ENCODE data around the gene MOB3A.
"Not testable (repeated sequence)": the region's sequence is repeated elsewhere in the genome, so short reads cannot be mapped to it uniquely, and the experiment has no call there.

Gene MOB3A

DNA sequence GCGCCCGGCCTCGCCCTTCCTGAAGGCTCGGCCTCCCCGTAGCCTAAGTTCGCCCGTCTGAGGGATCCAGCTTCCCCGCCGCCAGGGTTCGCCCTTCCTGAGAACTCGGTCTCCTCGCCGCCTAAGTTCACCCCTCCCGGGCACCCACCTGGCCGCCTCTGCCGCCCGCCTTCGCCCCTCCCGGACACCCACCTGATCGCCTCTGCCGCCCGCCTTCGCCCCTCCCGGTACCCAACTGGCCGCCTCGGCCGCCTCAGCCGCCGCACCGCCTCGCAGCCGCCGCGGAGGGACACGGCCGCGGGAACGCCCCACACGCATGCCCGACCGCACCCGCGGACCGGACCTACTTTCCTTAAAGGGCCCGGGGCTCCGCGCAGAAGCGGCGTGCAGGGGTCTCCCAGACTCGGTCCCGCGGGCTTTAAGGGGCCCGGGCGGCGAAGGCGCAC is at the start of gene MOB3A:
Gene MOB3A, minus strand, starts transcription at position 293 of the 446 bp plus-strand sequence. CDS start 17,766 bp downstream, outside the sequence.
- DNase-seq: no peak

GRCh38 chr19:2145831-2146241 is 49.7 kb upstream of the MOB3A start:
- DNase-seq: peak; percentile 31

DNA sequence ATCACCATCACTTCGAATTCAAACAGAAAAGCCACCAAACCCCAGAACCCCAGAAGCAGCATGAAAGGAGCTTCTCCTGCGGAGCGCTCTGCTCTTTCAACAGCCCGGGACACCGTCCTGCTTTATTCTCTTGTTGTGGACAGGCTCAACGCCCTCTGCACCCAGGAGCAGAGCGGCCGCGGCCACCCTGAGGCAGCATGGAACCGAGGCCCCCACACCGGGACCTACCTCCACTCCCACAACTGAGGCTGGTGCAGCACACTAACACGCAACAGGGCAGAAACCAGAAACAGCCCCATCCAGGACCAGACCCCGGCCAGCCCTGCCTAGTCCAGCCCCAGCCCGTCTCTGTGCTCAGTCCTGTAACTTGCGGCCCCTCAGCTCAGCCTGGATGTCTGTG is 48.1 kb upstream of the MOB3A start:
- no peak for DNase-seq

- DNase-seq: no peak
These were observed 46.2 kb upstream of the MOB3A start for GRCh38 chr19:2142173-2142829.

DNA sequence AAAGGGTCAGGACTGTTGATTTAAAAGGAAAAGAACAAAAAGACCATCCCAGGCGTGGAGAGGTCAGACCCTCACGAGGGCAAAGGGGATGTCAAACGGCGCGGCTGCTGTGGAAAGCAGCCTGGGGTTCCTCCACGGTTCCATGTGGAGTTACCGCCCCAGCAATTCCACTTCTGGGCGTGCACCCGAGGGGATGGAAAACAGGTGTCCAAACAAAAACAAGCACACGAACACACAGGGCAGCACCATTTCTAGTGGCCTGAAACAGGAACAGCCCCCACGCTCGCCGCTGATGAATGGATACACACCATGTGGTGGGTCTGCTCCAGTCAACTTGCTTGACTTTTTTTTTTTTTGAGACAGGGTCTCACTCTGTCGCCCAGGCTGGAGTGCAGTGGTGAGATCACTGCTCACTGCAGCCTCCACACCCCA is 44.0 kb upstream of the MOB3A start:
- DNase-seq: no peak

DNA sequence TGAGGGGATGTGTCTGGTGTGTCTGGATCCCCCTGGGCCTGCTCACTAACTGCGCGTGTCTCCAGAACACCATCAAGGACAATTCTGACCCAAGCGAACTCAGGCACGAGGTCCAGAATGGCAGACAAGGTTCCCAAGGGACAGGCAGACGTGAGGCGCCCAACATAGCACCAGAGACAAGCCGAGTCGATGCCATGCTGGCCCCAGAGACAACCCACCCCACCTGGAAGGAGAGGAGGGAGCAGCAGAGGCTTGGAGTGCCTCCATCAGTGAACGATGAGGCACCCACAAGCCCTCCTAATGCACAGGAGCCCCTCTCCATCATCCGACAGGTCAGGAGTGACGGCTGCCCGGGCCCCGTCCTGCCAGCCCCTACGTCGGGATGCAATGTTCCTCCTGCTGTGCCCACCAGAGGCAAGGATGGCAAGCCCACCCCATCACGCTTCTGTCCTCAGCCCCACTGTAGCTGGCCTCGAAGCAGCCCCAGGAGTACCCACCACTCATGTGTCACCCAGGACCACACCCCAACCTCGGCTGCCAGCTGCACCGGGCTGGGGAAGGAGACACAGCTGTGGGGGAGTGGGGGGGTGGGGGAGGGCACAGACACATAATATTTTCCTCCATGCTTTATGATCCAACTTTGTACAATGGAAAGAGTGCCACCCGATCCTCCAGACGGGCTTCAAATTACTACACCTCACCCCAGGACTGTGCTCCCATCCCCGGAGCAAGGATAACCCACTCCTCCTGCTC is 43.4 kb upstream of the MOB3A start:
- DNase-seq: no peak

DNA sequence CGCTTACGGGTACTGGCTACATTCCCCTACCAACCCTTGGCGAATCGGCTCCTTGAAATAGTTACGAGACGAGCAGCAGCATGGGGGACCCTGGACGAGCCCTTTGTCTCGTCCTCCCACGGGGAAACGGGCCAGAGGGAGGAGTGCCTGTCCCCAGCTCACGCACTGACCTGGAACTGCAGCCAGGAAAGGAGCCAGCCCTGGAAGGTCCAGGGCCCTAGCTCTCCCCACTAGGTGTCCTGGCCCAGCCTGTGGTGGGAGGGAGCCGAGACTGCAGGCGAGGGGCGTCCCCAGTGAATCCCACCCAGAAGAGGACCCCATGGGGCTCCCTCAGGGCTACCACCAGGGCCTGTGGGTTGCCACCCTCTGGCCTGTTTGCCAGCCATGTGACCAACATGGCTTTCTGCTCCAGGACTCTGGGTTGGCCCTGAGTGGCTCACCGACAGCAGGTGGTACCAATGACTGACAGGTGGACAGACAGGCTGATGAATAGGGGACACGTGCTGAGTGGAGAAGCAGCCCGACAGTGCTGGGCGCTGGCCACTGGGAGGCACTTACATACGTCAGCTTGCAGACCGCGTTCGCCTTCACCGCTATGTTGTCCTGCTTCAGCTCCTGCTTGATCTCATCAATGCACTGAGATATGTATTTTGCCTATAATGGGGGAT is 42.1 kb upstream of the MOB3A start:
- no peak for DNase-seq

DNA sequence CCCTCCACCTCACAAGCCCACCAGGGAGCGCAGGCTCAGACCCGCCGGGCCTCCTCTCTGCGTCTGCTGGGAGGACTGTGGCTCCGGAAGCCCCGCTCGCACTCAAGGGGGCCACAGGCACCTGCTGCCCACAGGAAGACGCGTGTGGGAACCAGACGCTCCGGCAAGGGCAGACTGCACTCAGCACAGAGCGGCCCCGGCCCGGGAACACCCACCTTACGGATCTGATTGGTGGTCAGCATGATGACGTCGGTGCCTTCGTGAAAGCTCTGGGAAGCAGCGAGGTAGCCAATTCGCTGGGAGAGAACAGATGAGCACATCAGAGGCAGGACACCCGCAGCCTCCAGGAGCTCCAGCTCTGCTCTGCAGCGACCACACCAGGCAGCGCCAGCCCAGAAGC is 40.7 kb upstream of the MOB3A start:
- no peak for DNase-seq

GRCh38 chr19:2135474-2136402 is 39.6 kb upstream of the MOB3A start:
- DNase-seq: no peak

GRCh38 chr19:2132731-2133490 is 36.8 kb upstream of the MOB3A start:
- DNase-seq: no peak

DNA sequence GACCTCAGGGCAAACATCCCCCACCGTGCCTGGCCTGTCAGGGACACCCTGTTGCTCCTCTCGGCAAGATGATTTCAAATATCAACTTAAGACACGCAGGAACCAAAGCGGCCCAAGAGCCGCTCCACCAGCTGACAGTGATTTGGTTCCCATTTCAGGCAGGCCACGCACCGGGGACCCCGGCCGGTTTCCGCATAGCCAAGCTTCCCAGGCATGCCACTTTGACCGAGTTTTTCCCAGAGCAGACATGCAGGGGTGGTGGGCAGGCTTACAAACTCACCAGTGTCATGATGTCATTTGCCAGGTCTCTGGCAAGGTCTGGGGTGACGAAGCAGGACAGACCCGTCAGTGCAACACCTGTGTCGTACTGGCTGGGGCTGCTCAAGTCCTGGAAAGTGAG is 36.1 kb upstream of the MOB3A start:
- DNase-seq: no peak

- DNase-seq: not testable (repeated sequence)
These were observed 35.2 kb upstream of the MOB3A start for GRCh38 chr19:2131012-2131975.

- no peak for DNase-seq
These were observed 34.0 kb upstream of the MOB3A start for GRCh38 chr19:2129892-2130770.

DNA sequence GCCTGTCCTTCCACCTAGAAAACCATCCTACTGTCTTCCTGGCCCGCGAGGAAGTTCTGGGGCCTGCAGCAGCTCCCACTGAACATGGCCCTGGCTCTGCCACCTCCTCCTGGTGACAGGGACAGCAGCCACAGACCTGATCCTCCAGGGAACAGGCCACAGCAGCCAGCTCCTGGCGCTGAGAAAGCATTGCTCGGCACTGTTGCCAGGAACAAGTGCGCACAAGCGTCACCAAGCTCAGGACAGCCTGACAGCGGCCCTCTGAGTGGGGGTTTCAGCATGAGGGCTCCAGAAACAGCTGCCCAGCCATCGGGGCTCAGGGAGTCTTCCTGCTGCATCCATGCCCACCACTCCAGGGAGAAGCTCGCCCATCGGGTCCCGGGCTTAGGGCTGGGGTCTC is 33.4 kb upstream of the MOB3A start:
- DNase-seq: no peak

- no peak for DNase-seq
These were observed 32.9 kb upstream of the MOB3A start for GRCh38 chr19:2129022-2129421.

- DNase-seq: not testable (repeated sequence)
These were observed 32.1 kb upstream of the MOB3A start for GRCh38 chr19:2128252-2128651.

DNA sequence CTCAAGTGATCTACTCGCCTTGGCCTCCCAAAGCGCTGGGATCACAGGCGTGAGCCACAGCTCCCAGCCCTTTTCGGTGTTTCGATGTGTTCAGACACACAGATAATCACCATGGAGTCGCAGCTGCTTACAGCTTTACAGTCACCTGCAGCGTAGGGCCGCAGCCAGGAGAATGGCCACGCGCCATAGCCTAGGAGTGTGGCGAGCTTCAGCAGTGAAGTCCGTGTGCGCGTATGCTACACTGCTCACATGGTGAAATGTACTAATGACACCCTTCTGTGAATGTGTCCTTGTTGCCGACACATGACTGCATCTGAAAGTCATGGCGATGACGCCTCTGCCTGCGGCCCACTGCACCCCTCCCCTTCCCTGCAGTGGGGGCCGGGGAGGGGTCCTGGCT is 31.6 kb upstream of the MOB3A start:
- no peak for DNase-seq

- DNase-seq: no peak
These were observed 30.9 kb upstream of the MOB3A start for GRCh38 chr19:2126879-2127518.

Data from activated T-cell treated with anti-CD3 and anti-CD28 coated beads, Interleukin-2, amount 50 U/mL, for 1 hour (primary cell).